Endothelial cell of umbilical vein (primary cell): ENCODE measurements around the gene CENPF. TPM values are rescaled to one million over a fixed set of nuclear protein-coding genes. Genes with fewer than 3 reads are reported as not detected.

Source experiments
- BruUV-seq: library from RNA; stranded (reverse); fragments of 400-500 nt; replicated peaks from 2 replicates; lab custom pipeline; 2021; lab: Mats Ljungman, UMichigan
- CTCF ChIA-PET: fragments of 300-600, 350-600 bp; sonication (Branson Sonifier 250); formaldehyde crosslinking; loops from one replicate; lab custom pipeline; 2021; ENCODE audit warnings: antibody characterized with exemption, inconsistent platforms; lab: Charles Lee
- POLR2A ChIA-PET: fragments of 300-600, 350-600 bp; sonication (Branson Sonifier 250); formaldehyde crosslinking; loops from one replicate; lab custom pipeline; 2021; ENCODE audit warnings: antibody characterized with exemption, inconsistent platforms; lab: Charles Lee
- DNase-seq: peaks from one replicate; pipeline ENCODE4 v3.0.0-alpha.2; 2011; ENCODE audit warnings: low read depth, low spot score
- FAIRE-seq: peaks from 2 replicates; lab custom pipeline; 2011; peaks lifted over from hg19 to GRCh38; lab: Jason Lieb, UNC
- H2AFZ ChIP-seq: 2 replicates; pipeline ENCODE4 v1.6.0; 2012; ENCODE audit warnings: low read depth, low read length, control low read depth, inconsistent platforms
- H3K27ac ChIP-seq: 2 replicates; pipeline ENCODE4 v1.5.1; 2011; ENCODE audit warnings: low read depth, mild to moderate bottlenecking, control low read depth, low read length, moderate library complexity; ENCODE audit not compliant: insufficient read depth
- H3K27me3 ChIP-seq, 2 experiments: 2 replicates each; pipeline versions ENCODE4 v1.6.0 to v1.6.1; 2011; ENCODE audit warnings: low read length in 2 of 2, mixed read lengths in 1 of 2; ENCODE audit not compliant: control insufficient read depth in 2 of 2, insufficient read depth in 2 of 2
- H3K36me3 ChIP-seq, 2 experiments: 2 replicates in 1 of 2; 3 replicates in 1 of 2; pipeline ENCODE4 v1.5.1; 2011; ENCODE audit warnings: low read length in 2 of 2, mild to moderate bottlenecking in 1 of 2, moderate library complexity in 1 of 2; ENCODE audit not compliant: control insufficient read depth in 2 of 2, insufficient read depth in 2 of 2; ENCODE audit errors: extremely low read depth in 1 of 2
- H3K4me1 ChIP-seq: 3 replicates; pipeline ENCODE4 v1.5.1; 2011; ENCODE audit warnings: mild to moderate bottlenecking, low read length; ENCODE audit not compliant: control insufficient read depth, insufficient read depth; ENCODE audit errors: extremely low read depth
- H3K4me2 ChIP-seq: 2 replicates; pipeline ENCODE4 v1.6.1; 2011; ENCODE audit warnings: low read length, control low read depth, mixed read lengths; ENCODE audit not compliant: insufficient read depth
- H3K4me3 ChIP-seq, 3 experiments: fragments of 200-600 bp in 1 of 3; sonication (generic), shearing (Covaris generic) in 1 of 3; replicated peaks in 1 of 3; 2 replicates each; pipeline ENCODE4 v1.5.1; 2011 to 2016; ENCODE audit warnings: control low read depth in 3 of 3, low read length in 3 of 3, mild to moderate bottlenecking in 2 of 3, inconsistent platforms in 1 of 3, low read depth in 1 of 3, moderate library complexity in 1 of 3; ENCODE audit not compliant: insufficient read depth in 1 of 3
- H3K79me2 ChIP-seq: 2 replicates; pipeline ENCODE4 v1.6.0; 2012; ENCODE audit warnings: low read length, inconsistent platforms; ENCODE audit not compliant: control insufficient read depth, insufficient read depth
- H3K9ac ChIP-seq: replicated peaks from 2 replicates; pipeline ENCODE3; 2011; ENCODE audit warnings: low read length, control low read depth; ENCODE audit not compliant: insufficient read depth; ENCODE audit errors: extremely low read depth
- H3K9me1 ChIP-seq: replicated peaks from 3 replicates; pipeline ENCODE4 v1.6.0; 2011; ENCODE audit warnings: mild to moderate bottlenecking, low read length; ENCODE audit not compliant: control insufficient read depth, insufficient read depth; ENCODE audit errors: extremely low read depth
- H3K9me3 ChIP-seq: replicated peaks from 2 replicates; pipeline ENCODE4 v1.5.1; 2012; ENCODE audit warnings: low read length, inconsistent platforms; ENCODE audit not compliant: control insufficient read depth, insufficient read depth
- H4K20me1 ChIP-seq: replicated peaks from 2 replicates; pipeline ENCODE3; 2011; ENCODE audit warnings: mild to moderate bottlenecking, low read length; ENCODE audit not compliant: control insufficient read depth, insufficient read depth; ENCODE audit errors: extremely low read depth
- EZH2 ChIP-seq: IDR thresholded peaks from 2 replicates; pipeline ENCODE4 v1.6.1; 2012; ENCODE audit warnings: borderline replicate concordance, low read depth, mild to moderate bottlenecking, moderate library complexity, low read length, inconsistent platforms; ENCODE audit not compliant: severe bottlenecking
- FOS ChIP-seq: IDR thresholded peaks from 2 replicates; pipeline ENCODE4 v1.6.1; 2011; ENCODE audit warnings: mild to moderate bottlenecking, low read length, moderate library complexity, borderline replicate concordance; ENCODE audit not compliant: insufficient read depth
- GATA2 ChIP-seq: IDR thresholded peaks from 2 replicates; pipeline ENCODE4 v1.7.0; 2011; ENCODE audit warnings: low read depth, mild to moderate bottlenecking, moderate library complexity, mixed read lengths, low read length; ENCODE audit not compliant: insufficient read length, insufficient read depth
- JUN ChIP-seq: IDR thresholded peaks from 2 replicates; pipeline ENCODE4 v1.6.1; 2011; ENCODE audit warnings: borderline replicate concordance, low read depth; ENCODE audit not compliant: insufficient read length, insufficient read depth
- MYC ChIP-seq: IDR thresholded peaks from one replicate; pipeline ENCODE4 v1.6.1; 2011; ENCODE audit warnings: mild to moderate bottlenecking, low read depth, low read length
- POLR2A ChIP-seq: IDR thresholded peaks from 2 replicates; pipeline ENCODE4 v1.6.1; 2012; ENCODE audit warnings: low read depth, mild to moderate bottlenecking, control low read depth, low read length
- POLR2AphosphoS5 ChIP-seq: IDR thresholded peaks from 2 replicates; pipeline ENCODE4 v1.6.1; 2012; ENCODE audit warnings: low read depth, mild to moderate bottlenecking, control low read depth, low read length, moderate library complexity; ENCODE audit not compliant: insufficient read depth
- dilution Hi-C: fragments of 300-500 bp; cut with MboI; formaldehyde crosslinking; loops from one replicate; pipeline ENCODE4 v1.15.0; 2019; ENCODE audit warnings: low sequenced_read_pairs; ENCODE audit not compliant: extremely low pct_ligation_motif_present
- intact Hi-C: fragments of 100-400 bp; cut with micrococcal nuclease; formaldehyde crosslinking; loops from one replicate; pipeline ENCODE4 v1.10.0; 2022
- polyA plus RNA-seq, 4 experiments: library from polyadenylated mRNA; depleted of rRNA in 3 of 4; stranded (reverse) in 3 of 4; unstranded in 1 of 4; fragments of >200 nt; gene quantifications; 2 replicates each; pipeline versions ENCODE4 v1.2.1 to v1.2.3, GENCODE V29; 2011 to 2012; ENCODE audit warnings: missing spikeins in 1 of 4
- total RNA-seq: library from RNA; stranded (reverse); gene quantifications from 2 replicates; pipeline ENCODE4 v1.2.3, GENCODE V29; 2021
- TF ChIP-seq, protein P1 (sequence below), 2 donors: IDR thresholded peaks; 1 replicate in 1 of 2; 2 replicates in 1 of 2; pipeline ENCODE4 v1.5.1; 2011; ENCODE audit warnings: low read length in 2 of 2, mild to moderate bottlenecking in 2 of 2, moderate library complexity in 2 of 2, control low read depth in 1 of 2, inconsistent platforms in 1 of 2, low read depth in 1 of 2; ENCODE audit not compliant: insufficient read depth in 1 of 2; ENCODE audit errors: extremely low read depth in 1 of 2

CENPF gene
- total and polyA plus RNA-seq, 2 donors (not counting 3 experiments of a cell fraction or from before 2014, with no cell fraction given), result 6.4 to 66.2 TPM

DNA sequence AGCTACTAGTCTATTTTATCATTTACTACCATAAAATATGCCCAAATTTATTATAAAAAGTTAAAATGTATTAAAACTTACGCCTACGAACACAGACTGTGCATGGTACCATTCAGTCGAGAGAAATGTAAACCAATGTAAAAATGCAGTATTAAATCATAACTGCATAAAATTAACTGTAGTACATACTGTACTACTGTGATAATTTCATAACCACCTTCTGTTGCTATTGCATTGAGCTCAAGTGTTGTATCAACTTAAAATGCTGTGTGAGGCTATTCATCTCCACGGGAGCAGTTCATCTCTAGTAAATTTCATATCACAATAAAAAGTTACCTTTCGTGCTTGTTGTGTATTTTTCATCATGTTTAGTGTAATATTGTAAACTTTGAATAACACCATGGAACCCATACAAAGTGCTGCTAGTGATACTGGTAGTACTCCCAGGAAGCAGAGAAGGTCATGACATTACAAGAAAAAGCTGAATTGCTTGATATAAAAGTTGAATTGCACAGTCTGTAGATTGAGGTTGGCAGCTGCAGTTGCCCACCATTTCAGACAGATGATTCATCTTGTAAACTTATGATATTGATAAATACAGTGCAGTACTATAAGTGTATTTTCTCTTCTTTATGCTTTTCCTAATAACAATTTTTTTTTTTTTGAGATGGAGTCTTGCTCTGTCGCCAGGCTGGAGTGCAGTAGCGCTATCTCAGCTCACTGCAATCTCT is 19.0 kb upstream of the CENPF start:
- H3K4me3 ChIP-seq, result no peak overlapping the region
- no peaks in the 10 kb centered on the region for H3K9me1 ChIP-seq
- H3K9ac ChIP-seq, result no peak overlapping the region
- peaks cover 14% of the 10 kb centered on the region for H3K4me1 ChIP-seq
- H4K20me1 ChIP-seq, result no peaks in the 10 kb centered on the region
- H3K27me3 ChIP-seq, result no peaks in the 10 kb centered on the region
- no peaks in the 10 kb centered on the region for H3K36me3 ChIP-seq
- no peak overlapping the region for H3K27ac ChIP-seq
- POLR2A ChIA-PET, result no interaction called here
- FAIRE-seq, result peak; percentile 55
- no peaks in the 10 kb centered on the region for H3K79me2 ChIP-seq
- dilution Hi-C loops, result loop anchor here (25.0 kb wide), 1 partner anchor 247 kb away; no protein-coding TSS in a partner anchor
- no peak overlapping the region for H3K4me2 ChIP-seq
- H2AFZ ChIP-seq, result no peak overlapping the region
- CTCF ChIA-PET, result interaction anchor here (0.8 to 10.2 kb wide), 32 partner anchors 9 to 370 kb away, joined by 3 to 359 read pairs (median 6); partner anchors contain the start of gene PTPN14
- H3K9me3 ChIP-seq, result no peaks in the 10 kb centered on the region
- intact Hi-C loops, result loop anchor here (2.0 kb wide), 1 partner anchor 323 kb away; no protein-coding TSS in a partner anchor
- TF ChIP-seq JUN, result no peak
- no peak for TF ChIP-seq FOS
- no peak for TF ChIP-seq EZH2
- no peak for TF ChIP-seq GATA2
- no peak for TF ChIP-seq POLR2A
- TF ChIP-seq, protein P1, sequence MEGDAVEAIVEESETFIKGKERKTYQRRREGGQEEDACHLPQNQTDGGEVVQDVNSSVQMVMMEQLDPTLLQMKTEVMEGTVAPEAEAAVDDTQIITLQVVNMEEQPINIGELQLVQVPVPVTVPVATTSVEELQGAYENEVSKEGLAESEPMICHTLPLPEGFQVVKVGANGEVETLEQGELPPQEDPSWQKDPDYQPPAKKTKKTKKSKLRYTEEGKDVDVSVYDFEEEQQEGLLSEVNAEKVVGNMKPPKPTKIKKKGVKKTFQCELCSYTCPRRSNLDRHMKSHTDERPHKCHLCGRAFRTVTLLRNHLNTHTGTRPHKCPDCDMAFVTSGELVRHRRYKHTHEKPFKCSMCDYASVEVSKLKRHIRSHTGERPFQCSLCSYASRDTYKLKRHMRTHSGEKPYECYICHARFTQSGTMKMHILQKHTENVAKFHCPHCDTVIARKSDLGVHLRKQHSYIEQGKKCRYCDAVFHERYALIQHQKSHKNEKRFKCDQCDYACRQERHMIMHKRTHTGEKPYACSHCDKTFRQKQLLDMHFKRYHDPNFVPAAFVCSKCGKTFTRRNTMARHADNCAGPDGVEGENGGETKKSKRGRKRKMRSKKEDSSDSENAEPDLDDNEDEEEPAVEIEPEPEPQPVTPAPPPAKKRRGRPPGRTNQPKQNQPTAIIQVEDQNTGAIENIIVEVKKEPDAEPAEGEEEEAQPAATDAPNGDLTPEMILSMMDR (IDR thresholded peaks at IDR 0.05; ENCODE audit: extremely low read depth in 1 of 2, insufficient read depth in 1 of 2, low read depth in 1 of 2, low read length in 2 of 2), result no peak
- TF ChIP-seq POLR2AphosphoS5, result no peak
- TF ChIP-seq MYC, result no peak
- DNase-seq, result no peak
- BruUV-seq, result no TSS peak
